A549 (cell line): Measurements from ENCODE around the gene SLC6A20.

Experiments
- EP300 ChIP-seq, 2 experiments: fragments of >200 bp; sonication (Bioruptor Twin); formaldehyde crosslinking; IDR thresholded peaks; 2 replicates in 1 of 2; 3 replicates in 1 of 2; pipeline ENCODE4 v1.6.1; 2016 to 2017
- SMC3 ChIP-seq: fragments of >200 bp; sonication (Bioruptor Twin); formaldehyde crosslinking; IDR thresholded peaks from 3 replicates; pipeline ENCODE4 v1.6.1; 2018; ENCODE audit warnings: inconsistent platforms
- TF ChIP-seq, protein P1 (sequence below): fragments of >200 bp; sonication (Bioruptor Twin); formaldehyde crosslinking; IDR thresholded peaks from 3 replicates; pipeline ENCODE4 v1.5.1; 2016
- TF ChIP-seq, protein P2 (sequence below): fragments of 450-650 bp; IDR thresholded peaks from 2 replicates; pipeline ENCODE4 v1.6.1; 2014; ENCODE audit warnings: antibody characterized with exemption

GRCh38 chr3:45749880-45750279 is 46.5 kb downstream of the SLC6A20 start:
- no peak for TF ChIP-seq SMC3
- no peak for TF ChIP-seq EP300 (IDR thresholded peaks at IDR 0.05)
- TF ChIP-seq, protein P1, sequence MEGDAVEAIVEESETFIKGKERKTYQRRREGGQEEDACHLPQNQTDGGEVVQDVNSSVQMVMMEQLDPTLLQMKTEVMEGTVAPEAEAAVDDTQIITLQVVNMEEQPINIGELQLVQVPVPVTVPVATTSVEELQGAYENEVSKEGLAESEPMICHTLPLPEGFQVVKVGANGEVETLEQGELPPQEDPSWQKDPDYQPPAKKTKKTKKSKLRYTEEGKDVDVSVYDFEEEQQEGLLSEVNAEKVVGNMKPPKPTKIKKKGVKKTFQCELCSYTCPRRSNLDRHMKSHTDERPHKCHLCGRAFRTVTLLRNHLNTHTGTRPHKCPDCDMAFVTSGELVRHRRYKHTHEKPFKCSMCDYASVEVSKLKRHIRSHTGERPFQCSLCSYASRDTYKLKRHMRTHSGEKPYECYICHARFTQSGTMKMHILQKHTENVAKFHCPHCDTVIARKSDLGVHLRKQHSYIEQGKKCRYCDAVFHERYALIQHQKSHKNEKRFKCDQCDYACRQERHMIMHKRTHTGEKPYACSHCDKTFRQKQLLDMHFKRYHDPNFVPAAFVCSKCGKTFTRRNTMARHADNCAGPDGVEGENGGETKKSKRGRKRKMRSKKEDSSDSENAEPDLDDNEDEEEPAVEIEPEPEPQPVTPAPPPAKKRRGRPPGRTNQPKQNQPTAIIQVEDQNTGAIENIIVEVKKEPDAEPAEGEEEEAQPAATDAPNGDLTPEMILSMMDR: no peak
- TF ChIP-seq, protein P2, sequence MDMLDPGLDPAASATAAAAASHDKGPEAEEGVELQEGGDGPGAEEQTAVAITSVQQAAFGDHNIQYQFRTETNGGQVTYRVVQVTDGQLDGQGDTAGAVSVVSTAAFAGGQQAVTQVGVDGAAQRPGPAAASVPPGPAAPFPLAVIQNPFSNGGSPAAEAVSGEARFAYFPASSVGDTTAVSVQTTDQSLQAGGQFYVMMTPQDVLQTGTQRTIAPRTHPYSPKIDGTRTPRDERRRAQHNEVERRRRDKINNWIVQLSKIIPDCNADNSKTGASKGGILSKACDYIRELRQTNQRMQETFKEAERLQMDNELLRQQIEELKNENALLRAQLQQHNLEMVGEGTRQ: no peak
